Measurements from ENCODE around the gene TMEM87A. TPM values are rescaled to one million over a fixed set of nuclear protein-coding genes. Genes with fewer than 3 reads are reported as not detected.
"Not testable (repeated sequence)": the region's sequence is repeated elsewhere in the genome, so short reads cannot be mapped to it uniquely, and the experiment has no call there.

The TMEM87A gene, protein sequence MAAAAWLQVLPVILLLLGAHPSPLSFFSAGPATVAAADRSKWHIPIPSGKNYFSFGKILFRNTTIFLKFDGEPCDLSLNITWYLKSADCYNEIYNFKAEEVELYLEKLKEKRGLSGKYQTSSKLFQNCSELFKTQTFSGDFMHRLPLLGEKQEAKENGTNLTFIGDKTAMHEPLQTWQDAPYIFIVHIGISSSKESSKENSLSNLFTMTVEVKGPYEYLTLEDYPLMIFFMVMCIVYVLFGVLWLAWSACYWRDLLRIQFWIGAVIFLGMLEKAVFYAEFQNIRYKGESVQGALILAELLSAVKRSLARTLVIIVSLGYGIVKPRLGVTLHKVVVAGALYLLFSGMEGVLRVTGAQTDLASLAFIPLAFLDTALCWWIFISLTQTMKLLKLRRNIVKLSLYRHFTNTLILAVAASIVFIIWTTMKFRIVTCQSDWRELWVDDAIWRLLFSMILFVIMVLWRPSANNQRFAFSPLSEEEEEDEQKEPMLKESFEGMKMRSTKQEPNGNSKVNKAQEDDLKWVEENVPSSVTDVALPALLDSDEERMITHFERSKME
- total RNA-seq = 10 to 100 TPM; 64.2 to 96.7 (median 93.6) TPM
- long read RNA-seq, donor 1, transcript TMEM87A-202 (20 exons, 3,109 nt) = major isoform, 45 of 77 reads
- long read RNA-seq, donor 1, partial matches to known transcripts = 7 of 77 reads
- long read RNA-seq, donor 1, other reads (novel, unspliced or antisense) = 23 of 77 reads
- long read RNA-seq, donor 2, transcript TMEM87A-201 (7 exons, 1,598 nt) = minor isoform, 6 of 90 reads
- long read RNA-seq, donor 2, transcript TMEM87A-202 (20 exons, 3,109 nt) = major isoform, 29 of 90 reads
- long read RNA-seq, donor 2, partial matches to known transcripts = 13 of 90 reads
- long read RNA-seq, donor 2, other reads (novel, unspliced or antisense) = 42 of 90 reads

DNA sequence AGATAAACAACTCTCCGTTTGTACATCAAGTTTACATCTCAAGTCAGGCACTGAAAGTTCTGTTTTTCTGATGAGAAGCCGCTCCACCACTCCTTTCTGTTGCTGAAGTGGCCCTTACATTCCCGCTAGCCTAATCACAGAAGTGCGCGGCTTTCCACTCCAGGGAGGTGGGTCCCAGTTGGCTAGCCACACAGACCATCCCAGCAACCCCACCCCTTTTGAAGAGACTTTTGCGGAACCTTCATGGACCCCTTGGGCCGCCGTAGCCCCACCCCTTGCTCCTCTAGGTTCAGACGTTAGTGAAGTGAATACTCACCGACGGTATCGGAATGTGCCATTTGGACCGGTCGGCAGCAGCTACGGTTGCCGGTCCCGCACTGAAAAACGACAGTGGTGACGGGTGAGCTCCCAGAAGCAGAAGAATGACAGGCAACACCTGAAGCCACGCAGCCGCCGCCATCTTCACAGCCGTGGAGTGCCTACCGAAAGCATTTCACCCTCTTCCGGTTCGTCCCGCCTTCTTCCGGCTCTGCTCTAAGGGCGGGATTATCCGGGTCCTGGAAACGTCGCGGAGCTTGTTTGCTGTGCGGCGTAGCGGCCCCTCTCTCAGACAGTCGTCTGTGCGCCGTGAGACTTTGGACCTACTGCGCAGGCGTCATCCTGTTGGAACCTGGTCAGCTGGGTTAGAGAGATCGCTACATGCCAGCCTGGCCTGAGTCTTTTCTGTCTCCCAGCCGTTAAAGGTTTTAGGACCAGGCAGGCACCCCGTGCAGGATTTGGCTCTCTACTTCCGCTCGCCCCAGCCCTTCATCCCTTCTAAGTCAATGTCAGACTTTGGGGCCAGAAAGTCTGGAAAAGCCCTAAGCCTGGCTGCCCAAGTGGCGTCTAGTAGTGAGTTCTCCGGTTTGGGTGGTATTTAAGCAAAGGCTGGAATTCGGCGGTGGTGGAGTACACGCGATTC lies at the start of gene TMEM87A, which contains the start of gene GANC:
TMEM87A (minus strand) TSS at position 495 of the 961 bp plus-strand sequence; CDS start at position 460, 35 bp downstream.
GANC (plus strand) TSS at position 263 of the 961 bp plus-strand sequence. CDS start 1,281 bp downstream, outside the sequence.
- ATAC-seq (peak; percentile 87), DNase-seq (peak; percentile 96 to 98 (median 97))
- peaks cover 40% of the 10 kb centered on the region for H3K4me1 ChIP-seq (ENCODE audit: low read depth)
- TF ChIP-seq CTCF (IDR thresholded peaks at IDR 0.05) = no peak
- intact Hi-C loops (cut with DNase I, micrococcal nuclease) = no loop called here
- H3K4me3 ChIP-seq = peak within 1 kb of the TSS; percentile 62
- no peaks in the 10 kb centered on the region for H3K9me3 ChIP-seq
- H3K36me3 ChIP-seq (ENCODE audit: low read depth) = no peaks in the 10 kb centered on the region

- TF ChIP-seq CTCF (IDR thresholded peaks at IDR 0.05) = no peak
- DNase-seq (no peak), ATAC-seq (no peak)
- intact Hi-C loops (cut with DNase I, micrococcal nuclease) = no loop called here
- H3K9me3 ChIP-seq = no peaks in the 10 kb centered on the region
- no peaks in the 10 kb centered on the region for H3K4me1 ChIP-seq (ENCODE audit: low read depth)
- no peak overlapping the region for H3K4me3 ChIP-seq
- H3K36me3 ChIP-seq (ENCODE audit: low read depth) = no peaks in the 10 kb centered on the region
Observed at GRCh38 chr15:42319206-42319605, 46.0 kb upstream of the TMEM87A start.

- DNase-seq; ATAC-seq; intact Hi-C loops (cut with DNase I, micrococcal nuclease); H3K4me1 ChIP-seq (ENCODE audit: low read depth); H3K4me3 ChIP-seq; H3K36me3 ChIP-seq (ENCODE audit: low read depth); H3K9me3 ChIP-seq: not testable (repeated sequence)
Observed at GRCh38 chr15:42316282-42316805, 43.1 kb upstream of the TMEM87A start.

DNA sequence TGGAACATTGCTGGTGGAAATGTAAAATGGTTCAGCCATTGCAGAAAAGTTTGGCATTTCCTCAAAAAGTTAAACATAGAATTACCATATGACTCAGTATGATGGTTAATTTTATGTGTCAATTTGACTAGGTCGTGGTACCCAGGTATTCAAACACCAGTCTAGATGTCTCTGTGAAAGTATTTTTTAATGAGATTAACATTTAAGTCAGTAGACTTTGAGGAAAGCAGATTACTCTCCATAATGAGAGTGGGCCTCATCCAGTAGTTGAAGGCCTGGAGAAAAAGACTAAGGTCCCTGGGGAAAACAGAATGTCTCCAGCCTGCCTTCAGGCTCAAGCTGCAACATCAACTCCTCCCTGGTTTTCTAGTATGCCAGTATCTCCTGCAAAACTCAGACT lies 42.3 kb upstream of the TMEM87A start:
- DNase-seq (no peak), ATAC-seq (no peak)
- no peak for TF ChIP-seq CTCF (IDR thresholded peaks at IDR 0.05)
- no peaks in the 10 kb centered on the region for H3K4me1 ChIP-seq (ENCODE audit: low read depth)
- no peaks in the 10 kb centered on the region for H3K9me3 ChIP-seq
- intact Hi-C loops (cut with DNase I, micrococcal nuclease) = no loop called here
- H3K36me3 ChIP-seq (ENCODE audit: low read depth) = no peaks in the 10 kb centered on the region
- no peak overlapping the region for H3K4me3 ChIP-seq

DNA sequence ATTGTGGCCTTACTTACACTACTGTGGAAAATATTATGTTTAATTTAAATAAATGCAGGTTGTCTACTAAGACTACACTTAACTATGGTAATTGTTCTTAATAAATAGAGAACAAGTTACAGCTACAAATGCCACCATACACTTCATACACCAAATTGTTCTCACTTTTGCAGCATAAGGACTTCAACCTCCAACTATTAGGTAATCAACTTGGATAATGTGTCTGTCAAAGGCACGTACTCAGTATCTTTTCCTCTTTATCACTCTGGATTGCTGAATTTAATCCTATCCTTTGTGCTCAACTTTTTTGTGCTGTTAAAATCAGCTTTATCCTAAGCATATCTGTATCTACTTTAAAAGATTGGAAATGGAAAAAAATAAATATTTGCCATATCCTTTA lies 41.6 kb upstream of the TMEM87A start:
- ATAC-seq = no peak
- no peak for DNase-seq
- Histone ChIP-seq H3K4me1 (ENCODE audit: low read depth) (no peaks in the 10 kb centered on the region), H3K4me3 (no peak overlapping the region), H3K9me3 (no peaks in the 10 kb centered on the region), H3K36me3 (ENCODE audit: low read depth) (no peaks in the 10 kb centered on the region)
- TF ChIP-seq CTCF (IDR thresholded peaks at IDR 0.05) = no peak
- intact Hi-C loops (cut with DNase I, micrococcal nuclease) = no loop called here

Data from mucosa of descending colon (tissue), 3 donors.